Fibroblast of upper back skin (primary cell): Measurements from ENCODE around the gene SLC6A9.

Source experiments
- DNase-seq: peaks from one replicate; pipeline ENCODE4 v3.0.0-alpha.2; 2013

The SLC6A9 gene

DNA sequence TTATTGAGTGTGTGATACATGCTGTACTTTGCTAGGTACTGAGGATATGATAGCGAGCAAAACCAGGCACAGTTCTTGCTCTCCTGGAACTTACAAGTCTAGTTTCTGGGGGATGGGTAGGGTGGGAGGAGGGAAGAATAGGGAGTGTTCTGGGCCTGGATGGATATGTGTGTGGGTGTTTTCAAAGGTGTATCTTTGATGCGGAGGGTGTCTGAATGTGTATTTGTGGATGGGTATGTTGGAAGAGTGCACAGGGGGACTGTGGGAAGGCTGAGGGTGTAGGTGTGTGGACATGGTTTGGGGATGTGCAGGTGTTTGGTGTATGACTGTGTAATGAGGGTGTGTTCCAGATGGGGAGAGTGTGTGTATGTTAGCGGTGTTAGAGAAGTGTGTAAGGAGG, 65.9 kb downstream of the SLC6A9 start:
- DNase-seq, result no peak

DNA sequence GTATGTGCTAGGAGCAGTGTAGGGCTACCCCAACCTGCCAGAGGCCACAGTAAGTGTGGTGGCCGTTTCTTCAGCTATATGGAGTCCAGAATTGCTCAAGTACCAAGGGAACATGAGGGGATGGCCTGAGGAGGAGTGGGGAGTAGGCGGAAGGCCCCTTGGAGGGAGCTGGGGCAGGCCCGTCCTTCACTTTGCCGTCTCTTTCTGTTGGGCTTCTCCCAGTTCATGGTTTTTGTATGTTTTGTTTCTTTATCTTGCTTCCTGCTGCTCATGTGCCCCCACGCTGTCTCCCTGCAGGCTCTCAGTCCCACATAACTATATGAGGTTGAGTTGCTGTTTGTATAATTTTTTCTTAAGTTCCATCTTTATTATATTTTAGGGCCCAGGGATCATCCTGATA, 67.4 kb downstream of the SLC6A9 start:
- DNase-seq, result no peak

DNA sequence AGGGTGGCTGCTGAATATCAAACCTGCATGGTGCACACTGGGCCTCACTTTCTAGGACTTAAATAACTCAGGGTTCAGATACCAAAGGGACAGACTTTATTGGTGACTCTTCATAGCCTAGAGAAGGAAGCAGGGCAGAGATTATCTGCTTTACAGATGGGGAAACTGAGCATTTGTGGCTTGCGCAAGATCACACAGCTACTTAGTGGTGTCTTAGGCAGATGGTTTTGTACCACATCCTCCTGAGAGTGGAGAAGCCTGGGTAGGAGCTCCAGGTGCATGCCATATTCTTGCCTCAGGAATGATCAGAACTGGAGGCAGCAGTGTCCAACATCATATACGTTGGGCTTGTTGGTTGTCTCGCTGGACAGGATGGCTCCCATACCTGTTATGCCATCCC, 68.3 kb downstream of the SLC6A9 start:
- no peak for DNase-seq

DNA sequence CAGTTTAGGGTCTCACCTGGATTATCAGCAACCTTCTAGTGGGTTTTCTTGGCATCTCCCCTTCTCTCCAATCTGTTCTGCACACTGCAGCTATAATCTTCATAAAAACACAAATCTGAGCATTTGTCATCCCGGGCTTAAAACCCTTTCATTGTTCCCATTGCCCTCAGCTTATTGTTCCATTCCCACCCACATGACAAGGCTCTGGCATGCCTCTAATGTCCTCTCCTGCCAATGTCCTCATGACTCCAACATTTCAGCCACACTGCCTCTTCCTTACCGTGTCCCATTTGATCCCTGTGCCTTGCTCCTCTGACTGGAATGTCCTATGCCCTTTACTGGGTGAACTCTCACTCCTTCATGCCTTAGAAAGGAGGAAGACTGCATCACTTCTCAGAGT, 68.9 kb downstream of the SLC6A9 start:
- DNase-seq, result no peak

DNA sequence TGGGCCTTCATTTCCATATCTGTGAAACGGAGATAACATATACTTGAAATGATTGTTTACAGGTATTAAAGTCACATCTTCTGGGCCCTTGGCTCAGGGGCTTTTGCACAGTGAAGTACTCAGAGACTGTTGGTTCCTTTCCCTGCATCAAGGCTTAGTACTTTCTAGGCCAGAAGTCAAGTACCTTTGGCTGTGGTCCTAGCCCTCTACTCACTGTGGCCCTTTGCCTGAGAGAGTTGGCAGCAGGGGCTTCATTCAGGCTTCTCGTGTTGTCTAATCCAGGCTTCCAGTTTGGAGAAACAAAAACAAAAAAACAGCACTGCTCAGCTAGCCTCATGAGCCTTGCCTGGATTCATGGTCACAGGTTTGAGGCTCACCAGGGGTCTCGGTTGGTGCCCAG, 69.6 kb downstream of the SLC6A9 start:
- no peak for DNase-seq

DNA sequence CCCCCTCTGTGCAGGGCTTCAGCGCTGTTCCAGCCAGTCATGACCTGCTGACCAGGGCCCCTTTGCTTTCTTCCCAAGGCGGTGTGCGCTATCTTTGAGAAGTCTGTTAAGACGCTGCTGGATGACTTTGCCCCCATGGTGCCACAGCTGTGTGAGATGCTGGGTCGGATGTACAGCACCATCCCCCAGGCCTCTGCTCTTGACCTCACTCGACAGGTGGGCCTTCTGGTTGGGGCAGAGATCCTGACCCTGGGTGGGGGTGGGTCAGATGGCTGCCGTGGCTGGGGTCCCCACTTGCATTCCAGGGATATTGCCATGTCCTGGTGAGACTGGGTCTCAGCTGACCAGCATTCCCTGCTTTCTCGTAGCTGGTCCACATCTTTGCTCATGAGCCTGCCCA, 70.5 kb downstream of the SLC6A9 start:
- no peak for DNase-seq

DNA sequence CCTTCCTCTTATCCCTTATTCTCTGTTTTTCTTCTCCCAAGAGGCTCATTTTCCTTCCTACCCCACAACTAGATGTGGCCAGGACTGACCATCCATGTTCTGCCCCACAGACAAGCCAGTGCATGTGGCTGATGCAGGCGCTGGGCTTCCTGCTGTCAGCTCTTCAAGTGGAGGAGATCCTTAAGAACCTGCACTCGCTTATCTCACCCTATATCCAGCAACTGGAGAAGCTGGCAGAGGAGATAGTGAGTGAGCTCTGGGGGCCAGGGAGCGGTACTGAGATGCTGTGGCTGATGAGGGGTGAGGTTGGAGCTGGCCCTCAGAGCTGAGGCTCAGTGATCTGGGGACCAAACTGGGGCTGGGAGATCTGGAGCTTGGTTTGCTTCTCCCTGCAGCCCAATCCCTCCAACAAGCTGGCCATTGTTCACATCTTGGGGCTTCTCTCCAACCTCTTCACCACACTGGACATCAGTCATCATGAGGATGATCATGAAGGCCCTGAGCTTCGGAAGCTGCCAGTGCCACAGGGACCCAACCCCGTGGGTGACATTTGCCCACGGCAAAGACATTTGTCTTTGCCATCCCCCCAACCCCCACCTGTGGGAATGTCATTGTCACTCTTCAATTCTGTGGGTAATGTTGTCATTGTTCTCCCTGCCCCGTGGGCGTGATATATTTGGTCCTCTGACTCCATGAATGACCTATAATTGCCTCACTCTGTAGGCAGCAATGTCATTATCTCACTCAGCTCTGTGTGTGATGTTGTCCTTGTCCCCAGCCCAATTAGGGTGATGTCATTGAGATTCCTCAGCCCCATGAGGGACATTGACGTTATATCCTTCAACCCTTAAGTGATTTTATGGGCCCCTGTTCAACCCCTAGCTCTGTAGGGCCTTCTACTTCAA, 72.7 kb downstream of the SLC6A9 start:
- DNase-seq, result no peak

DNA sequence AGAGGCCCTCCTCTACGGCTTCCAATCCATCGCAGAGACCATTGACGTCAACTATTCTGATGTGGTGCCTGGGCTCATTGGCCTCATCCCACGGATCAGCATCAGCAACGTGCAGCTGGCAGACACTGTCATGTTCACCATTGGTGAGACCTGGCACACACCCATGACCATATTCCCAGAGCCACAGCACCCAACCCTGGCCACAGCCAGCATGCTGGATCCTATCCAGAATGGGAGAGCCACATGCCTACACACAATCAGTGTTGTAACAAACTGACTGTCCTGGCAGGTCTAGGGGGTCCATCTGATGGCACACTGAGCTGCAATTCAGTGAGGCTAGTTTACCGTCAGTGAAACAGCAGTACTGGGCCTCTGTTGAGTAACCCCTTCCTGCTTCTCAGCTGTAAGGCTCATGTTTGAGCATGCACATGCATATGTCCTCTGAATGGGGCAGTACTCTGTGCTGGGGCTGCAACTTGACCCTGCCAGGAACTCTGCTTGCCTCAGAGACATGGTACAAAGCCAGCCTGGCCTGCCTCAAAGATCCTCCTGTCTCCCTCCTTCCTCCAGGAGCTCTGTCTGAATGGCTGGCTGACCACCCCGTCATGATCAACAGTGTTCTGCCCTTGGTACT, 73.7 kb downstream of the SLC6A9 start:
- no peak for DNase-seq

DNA sequence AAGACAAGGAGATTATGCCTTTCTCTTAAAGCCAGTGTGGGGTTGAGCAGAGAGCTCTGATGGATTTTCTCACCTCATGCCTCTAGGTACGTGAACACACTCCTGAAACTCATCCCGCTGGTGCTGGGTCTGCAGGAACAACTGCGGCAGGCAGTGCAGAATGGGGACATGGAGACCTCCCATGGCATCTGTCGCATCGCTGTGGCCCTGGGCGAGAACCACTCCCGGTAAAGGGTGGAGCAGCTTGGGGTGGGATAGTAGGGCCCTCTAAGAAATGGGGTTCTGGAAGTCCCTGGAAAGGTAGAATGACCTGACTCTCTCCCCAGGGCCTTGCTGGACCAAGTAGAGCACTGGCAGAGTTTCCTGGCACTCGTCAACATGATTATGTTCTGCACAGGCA, 75.0 kb downstream of the SLC6A9 start:
- no peak for DNase-seq

DNA sequence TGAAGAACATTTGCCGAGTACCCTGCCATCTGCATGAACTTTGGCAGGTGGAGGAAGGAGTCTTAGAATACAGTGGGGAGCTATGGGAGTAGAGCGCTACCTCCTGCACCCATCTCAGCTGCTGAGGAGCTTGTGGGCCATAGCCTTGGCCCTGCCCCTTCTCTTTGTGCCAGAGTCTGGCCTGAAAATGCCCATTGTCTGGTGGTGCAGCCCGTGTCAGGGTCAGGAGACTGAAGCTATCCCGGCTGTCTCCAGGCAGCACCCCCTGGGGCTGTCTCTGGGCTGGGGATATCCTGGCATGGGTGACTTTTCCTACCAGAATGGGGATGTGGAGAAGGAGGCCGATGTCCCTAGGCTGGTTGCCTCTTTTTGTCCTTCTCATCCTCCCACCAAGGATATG, 77.2 kb downstream of the SLC6A9 start:
- DNase-seq, result no peak

DNA sequence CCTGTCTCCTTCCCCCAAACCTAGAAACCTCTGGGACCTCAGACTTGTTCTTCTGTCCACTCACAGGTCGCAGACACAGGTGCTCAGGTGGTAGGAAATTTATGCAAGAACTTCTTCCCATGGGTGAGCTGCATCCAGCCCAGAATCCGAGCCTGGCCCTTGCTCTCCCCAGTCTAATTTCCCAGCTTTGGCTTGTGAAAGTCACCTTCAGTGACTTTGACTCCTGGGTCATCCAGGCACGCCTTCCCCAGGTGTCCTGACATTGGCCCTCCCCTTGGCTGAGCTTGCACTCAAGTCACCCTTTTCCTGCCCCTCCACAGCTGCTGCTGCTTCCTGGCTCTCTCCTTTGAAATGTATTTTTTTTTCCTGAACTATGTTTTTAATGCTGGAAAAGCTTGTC, 77.9 kb downstream of the SLC6A9 start:
- DNase-seq, result no peak

DNA sequence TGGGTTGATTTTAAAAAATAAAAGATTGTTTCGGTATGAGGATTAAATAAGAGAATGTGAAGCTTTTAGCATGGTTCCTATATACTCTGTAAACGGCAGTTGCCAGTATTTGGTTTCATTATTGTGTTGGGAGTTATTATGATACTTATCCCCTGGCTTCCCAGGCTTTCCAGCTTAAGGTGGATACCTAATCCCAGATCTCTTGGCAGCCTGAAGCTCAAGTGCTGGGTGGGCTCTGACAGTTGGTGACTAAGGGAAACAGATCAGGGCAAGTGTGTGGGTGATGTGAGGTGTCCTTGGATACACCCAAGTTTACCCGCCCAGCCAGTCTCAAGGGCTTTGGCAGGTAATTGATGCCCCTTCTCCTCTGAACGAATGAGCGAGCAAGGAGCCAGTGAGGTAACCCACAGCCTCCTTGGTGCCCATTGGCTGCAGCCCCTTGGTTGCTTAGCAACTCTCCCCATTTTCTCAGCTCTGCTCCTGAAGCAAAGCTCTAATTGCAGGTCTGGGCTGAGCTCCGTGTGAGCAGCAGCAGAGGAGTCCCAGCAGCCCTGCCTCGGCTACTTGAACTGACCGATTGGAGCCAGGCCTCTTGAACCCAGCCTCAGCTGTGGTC, 78.4 kb downstream of the SLC6A9 start:
- no peak for DNase-seq

DNA sequence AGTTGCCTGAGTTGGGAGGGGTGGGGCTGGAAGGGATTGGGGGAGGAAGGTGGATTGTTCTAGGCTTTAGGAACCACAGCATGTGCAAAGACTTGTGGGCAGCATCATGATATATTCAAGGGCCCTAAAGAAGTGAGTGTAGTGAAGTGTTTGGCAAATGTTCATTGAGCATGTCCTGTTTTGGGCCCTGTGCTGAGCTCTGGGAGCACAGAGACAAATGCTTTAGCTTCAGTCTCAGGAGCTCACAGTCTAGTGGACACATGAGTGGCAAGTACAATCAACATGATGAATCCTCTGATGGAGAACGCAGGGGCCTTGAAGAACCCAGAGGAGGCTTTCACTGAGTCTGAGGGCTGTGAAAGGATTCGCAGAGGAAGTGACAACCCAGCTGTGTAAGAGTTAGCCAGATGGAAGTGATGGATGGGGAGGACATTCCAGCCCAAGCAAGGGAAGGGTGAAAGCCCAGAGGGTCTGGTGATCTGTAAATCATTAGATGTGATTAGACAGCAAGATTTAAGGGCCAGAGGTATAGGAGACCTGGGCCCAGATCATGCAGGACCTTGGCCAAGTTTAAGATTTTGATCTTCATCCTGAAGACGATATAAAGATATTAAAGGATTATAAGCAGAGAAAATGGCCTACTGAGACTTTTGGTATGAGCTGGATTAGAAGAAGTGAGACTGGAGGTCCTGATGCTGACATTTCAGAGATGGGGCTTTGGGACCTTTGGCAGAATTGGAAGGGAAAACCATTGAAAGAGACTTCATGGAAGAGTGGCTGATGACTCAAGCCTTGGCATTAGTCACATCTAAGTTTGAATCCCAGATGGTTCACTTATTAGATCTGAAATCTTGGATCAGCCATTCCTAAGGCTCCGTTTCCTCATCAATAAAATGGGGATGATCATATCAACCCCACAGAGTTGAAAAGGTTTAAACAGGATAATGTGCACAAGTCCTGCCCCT, 80.0 kb downstream of the SLC6A9 start:
- DNase-seq, result no peak

DNA sequence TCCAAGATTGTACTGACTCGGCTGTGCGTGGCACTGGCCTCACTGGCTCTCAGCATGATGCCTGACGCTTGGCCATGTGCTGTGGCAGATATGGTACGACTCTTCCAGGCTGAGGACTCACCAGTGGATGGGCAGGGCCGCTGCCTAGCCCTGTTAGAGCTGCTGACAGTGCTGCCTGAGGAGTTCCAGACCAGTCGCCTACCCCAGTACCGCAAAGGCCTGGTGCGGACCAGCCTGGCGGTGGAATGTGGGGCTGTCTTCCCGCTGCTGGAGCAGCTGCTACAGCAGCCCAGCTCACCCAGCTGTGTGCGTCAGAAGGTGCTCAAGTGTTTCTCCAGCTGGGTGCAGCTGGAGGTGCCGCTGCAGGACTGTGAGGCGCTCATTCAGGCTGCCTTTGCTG, 81.6 kb downstream of the SLC6A9 start:
- DNase-seq, result no peak

DNA sequence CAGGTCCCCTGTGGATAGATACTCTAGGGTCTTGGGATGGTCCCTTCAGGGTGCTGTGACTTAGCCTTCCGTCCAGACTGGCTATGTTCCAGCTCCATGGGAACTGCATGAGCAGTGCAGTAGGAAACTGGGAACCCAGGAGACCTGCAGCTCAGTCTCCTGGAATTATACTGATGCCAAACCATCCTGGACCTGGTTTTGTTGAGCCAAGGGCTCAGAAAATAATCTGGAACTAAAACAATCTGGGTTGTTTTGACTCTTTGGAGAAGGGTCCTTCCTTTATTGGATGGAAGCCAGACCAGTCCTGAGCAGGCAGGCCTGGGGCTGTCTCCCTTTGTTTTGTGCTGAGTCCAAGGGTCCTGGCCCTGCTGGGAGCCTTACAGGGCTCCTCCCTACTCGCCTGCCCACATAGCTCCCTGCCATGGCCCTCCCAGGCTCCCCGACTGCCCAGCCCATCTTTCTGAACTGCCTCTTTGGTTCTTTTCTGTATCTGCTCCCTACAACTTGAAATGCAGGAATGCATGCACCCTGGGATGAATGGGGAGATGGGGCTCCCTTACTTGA, 83.3 kb downstream of the SLC6A9 start:
- DNase-seq, result no peak

DNA sequence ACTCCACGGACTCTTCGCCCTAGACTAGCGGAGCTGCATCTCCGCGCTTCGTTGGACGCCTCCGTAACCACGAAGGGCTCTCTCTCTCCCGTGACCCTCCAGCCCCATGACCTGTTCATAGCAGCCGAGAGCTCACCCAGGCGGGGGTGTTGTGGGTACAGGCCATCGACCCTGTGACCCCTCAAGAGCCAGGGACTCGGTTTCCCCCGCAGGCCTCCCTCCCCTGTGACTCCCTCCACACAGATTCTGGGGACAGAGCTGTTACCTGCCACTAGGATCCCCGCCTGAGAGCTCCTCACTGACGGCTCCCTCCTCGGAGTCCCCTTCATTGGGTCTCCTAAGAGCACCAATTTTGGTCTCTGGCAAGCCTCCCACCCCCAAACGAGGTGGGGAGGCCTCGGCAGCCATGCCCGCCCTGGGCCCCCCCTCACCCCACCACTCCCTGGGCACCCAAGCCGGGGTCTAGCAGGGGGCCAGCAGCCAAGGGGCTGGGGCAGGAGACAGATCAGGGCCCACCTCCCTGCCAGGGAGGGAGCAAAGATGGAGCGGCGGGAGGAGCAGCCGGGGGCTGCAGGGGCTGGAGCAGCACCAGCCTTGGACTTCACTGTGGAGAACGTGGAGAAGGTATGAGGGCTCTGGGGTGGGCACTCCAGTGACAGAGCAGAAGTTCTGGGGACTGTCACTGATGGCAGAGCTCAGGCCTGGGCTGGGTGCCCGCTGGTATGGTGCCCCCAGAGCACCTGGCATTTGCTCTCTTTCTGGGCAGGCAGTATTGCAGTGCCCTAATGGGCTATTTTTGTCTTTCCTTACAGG, 84.0 kb downstream of the SLC6A9 start:
- no peak for DNase-seq
